Measurements from ENCODE around the gene MAF.

GRCh38 chr16:79557421-79557820 is 43.1 kb downstream of the MAF start:
- TF ChIP-seq CTCF (IDR thresholded peaks at IDR 0.05): no peak
- no peak for TF ChIP-seq POLR2A (IDR thresholded peaks at IDR 0.05)
